Stimulated activated CD8-positive, alpha-beta memory T cell treated with anti-CD3 and anti-CD28 coated beads, Interleukin-15, amount 100 ng/mL, for 24 hours (primary cell): ENCODE measurements around the gene CST1.
"Not testable (repeated sequence)": the region's sequence is repeated elsewhere in the genome, so short reads cannot be mapped to it uniquely, and the experiment has no call there.

ENCODE experiments used
- DNase-seq: peaks from one replicate; pipeline ENCODE4 v3.0.0-alpha.2; 2020; ENCODE audit warnings: low read depth

Gene CST1

DNA sequence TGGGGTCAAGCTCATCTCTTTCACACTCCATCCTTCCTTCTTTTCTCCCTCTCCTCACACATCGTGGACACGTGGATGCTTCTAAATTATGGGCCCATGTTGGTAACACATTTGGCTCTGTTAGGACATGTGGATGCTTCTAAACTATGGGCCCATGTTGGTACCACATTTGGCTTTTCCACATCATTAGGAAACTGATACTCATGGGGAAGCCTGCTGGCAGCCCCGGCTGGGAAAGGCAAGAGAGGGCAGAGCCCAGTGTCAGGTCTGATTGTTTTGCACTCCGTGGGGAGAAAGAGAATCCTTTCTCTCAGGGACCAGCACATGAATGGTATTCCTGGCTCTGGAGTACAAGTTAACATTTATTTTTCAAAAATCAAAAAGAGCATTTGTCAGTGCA, 4.0 kb upstream of the CST1 start:
- DNase-seq: no peak

DNA sequence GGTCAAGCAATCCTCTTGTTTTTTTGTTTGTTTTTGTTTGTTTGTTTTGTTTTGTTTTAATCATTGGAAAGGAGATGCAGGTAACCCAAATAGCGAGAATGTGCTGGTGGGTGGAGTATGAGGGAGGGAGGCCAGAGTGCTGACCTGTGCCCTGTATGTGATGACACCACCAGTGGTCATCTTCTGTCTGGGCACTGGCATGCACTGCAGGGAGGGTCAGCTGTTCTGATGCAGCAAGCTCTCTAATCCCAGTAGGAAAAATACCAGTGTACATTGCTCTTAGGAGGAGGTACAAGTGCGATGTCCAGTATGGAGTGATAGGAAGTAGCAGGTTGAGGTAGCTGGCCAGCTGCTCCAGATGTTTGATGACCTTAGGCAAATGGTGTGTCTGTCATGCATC, 2.9 kb upstream of the CST1 start:
- no peak for DNase-seq

DNA sequence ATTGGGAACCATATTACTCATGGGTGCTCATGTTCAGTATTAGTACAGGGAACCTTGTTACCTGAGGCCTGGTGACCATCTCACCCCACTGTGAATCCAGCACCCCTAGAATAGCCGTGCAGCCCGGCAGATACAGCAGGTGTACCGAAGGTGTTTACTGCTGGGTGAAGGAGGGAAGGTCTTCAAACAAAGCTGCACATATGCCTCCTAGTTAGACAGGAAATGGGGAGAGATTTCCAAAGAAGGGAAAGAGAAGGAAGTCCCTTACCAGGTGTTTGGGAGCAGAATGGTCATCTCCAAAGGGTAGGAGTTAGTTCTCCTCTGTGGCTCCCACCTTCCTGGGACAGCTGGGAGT, 2.4 kb upstream of the CST1 start:
- no peak for DNase-seq

DNA sequence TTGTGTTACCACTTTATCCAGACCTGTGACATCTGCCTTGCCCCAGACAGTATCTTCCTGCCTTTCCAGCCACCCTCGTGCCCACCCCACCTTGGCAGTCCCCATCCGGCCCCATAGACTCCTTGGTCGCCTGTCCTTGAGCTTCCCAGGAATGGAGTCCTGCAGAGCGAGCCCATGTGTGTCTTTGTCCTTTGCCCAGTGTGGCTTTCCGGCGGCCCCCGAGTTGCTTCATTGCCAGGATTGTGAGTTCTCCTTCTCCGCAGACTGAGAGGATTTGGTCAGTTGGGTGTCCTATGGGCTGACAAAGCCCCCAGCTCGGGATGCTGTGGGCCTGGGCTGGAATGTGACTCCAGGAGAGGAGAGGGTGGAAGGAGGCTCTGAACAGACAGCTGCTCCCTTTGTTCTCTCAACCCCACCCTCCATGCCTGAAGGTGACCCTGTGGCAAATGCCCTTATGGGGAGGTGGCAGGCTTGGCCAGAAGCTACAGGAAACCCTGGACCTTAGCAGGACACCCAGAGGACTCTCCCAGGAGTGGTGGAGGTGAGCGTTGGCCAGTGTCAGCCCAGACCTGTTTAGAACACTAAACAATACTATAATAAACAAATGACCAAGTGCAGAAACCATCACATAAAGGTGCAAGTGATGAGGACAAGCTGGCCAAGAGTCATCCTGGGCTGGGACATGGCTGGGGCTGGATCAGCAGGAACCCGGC, 1.9 kb upstream of the CST1 start:
- DNase-seq: no peak

DNA sequence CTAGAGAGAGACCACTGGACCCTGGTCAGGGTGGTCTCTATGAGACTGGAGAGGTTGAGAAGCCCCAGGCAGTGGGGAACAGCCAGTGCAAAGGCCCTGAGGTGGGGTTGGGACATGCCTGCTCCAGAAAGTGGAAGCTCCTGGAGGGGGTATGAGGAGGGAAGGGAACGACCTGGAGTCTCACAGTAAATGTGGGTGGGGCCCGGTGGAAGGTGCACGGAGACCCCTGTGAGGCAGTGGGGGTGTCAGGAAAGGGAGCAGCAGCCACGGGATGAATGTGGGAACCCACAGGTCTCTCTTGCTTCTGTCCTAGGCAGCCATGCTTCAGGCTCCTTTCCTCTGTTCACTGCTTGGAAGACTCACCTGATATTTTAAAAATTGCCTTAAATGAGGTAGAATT, 1.3 kb upstream of the CST1 start:
- no peak for DNase-seq

DNA sequence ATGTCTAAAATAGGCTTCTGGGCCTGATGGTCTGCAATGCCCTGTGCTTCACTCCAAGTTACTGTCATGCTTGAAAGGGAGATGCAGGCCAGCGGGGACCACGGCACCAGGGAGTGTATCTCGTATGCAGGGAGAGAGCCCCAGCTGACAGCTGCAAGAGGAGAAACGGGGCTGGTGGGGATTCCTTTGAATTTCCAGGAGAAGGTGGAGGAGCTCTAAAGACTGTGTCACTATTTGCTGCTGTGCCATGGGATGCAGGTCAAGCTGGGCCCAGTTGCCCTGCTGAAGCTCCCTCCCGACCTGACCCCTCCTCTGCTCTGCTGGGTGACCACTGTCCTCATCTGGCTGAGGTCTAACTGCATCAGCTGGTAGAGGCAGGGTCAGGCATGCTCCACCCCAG, 989 bp downstream of the CST1 start:
- DNase-seq: no peak

DNA sequence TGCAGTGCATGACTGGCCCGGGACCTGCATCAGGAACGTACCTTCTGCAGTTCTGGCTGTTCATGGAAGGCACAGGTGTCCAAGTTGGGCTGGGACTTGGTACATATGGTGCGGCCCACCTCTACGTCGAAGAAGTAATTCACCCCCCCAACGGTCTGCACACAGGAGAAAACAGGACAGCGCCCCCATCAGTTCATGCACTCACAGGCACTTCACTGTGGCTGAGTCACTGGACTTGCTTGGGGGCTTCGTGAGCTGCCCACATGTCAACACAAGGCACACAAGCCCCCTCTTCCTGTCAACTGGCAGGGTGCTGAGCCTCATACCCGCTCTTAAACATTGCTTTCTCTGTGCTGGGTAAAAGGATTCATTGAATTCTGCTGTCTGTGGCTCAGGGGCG, 1.8 kb downstream of the CST1 start:
- DNase-seq: not testable (repeated sequence)

DNA sequence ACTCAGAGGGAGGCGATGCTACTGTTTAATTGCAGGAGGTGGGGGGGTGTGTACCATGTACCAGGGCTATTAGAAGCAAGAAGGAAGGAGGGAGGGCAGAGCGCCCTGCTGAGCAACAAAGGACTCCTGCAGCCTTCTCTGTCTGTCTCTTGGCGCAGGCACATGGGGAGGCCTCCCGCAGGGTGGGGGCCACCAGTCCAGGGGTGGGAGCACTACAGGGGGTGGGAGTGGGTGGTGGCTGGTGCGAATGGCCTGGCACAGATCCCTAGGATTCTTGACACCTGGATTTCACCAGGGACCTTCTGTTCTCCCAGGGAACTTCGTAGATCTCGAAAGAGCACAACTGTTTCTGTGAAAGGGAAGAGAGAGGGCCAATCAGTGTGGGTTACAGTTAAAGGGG, 3.2 kb downstream of the CST1 start:
- DNase-seq: not testable (repeated sequence)

DNA sequence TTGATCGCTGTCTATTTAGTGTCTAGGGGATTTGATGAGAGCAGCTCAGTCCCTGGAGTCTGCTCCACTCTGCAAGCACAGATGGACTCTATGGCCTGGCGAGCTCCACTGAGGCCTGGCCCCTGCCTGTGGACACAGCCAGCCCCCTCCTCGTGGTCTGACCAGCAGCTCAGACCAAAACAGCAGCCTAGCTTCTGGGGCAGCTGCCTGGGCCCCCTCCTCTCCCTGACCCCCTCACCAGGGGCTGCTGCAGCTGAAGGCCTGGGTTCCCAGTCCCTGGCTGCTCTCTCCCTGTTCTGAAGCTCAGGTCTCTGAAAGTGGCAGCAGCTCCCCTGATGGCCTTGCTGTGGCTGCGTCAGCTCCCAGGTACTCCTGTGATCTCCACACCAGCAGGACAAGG, 3.6 kb downstream of the CST1 start:
- DNase-seq: not testable (repeated sequence)

DNA sequence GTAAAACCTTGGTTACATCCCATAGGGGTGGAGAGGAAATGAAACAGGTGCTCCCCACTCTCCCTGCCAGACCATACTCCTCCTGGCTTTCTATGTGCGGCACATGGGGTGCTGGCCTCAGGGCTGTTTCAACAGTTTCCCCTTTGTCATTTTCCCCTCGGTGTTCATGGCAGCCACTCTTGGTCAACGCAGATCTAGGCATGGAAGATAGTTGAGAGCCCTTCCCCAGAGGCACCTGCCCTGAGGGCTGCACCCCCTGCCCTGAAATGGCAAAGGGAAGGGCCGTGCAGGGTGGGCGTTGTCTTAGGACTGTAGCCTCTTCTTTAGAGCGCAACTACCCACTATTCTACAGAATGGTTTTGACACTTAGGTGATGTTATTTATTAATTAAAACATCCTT, 4.4 kb downstream of the CST1 start:
- DNase-seq: no peak

DNA sequence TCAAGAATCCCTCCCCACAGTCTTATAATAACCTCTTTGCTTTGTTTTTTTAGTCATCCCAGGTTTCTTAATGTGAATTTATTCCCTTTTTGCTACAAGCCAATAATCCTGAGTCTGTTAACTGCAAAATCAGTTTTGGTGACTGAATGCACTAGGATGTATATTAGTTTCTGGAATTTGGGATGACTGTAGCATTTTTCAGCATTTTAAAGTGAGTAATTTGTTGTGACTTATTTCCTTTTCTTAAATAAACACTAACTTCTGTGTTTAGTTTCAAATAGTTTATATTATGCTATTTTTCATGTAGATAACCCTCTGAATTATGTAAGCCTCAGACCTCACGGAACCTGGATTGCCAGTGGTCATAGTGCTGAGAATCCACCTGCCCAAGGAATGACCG, 5.5 kb downstream of the CST1 start:
- no peak for DNase-seq

DNA sequence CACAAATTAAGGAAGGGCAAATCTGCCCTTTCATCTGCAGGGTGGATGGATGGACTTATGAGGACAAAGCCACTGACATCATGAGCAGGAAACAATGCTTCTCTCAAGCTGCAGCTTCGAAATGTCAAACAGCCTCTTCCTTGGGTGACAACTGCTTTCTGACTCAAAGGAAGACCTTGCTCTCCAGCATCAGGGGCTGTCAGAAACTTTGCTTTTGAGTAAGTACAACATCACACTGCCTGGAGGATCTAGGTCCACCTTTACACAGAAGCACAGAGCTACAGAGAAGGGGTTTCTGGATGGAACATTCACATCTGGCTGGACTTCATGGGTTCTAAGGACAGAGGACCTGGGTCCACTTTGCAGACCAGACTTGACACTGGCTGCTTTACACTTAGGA, 5.9 kb downstream of the CST1 start:
- DNase-seq: no peak

DNA sequence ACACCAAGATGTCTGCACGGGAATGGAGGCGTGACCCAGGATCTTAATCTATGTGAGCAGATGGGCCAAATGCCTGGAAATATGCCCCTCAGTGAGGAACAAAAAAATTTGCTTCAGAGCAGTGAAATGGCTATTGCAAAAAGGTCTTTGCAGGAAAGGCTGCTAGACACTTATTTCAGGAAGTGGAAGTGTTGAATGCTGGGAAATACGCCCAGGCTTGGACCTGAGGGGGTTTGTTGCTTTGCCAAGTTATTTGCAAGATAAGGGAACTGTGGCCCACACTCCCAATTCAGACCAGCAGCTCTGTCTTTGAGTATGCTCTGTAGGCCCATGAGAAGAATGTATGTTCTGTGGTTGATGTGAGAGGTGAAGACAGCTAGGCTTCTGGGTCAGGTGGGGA, 15.3 kb downstream of the CST1 start:
- not testable (repeated sequence) for DNase-seq

DNA sequence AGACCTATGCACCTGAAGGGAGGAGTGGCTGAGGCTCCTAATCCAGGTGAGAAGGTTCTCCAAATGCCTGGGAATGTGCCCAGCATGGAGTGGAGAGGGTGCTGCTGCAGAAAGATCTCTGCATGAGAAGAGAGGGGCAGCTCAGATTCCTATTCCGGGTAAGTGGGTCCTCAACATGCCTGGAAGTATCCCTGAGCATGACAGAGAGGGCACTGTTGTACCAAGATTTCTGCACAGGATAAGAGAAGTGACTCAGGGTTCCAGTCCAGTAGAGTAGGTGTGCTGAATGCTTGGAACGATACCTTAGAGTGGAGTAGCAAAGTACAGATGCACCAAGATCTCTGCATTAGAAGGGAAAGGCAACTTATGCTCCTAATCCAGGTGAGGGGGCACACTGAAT, 15.8 kb downstream of the CST1 start:
- not testable (repeated sequence) for DNase-seq

DNA sequence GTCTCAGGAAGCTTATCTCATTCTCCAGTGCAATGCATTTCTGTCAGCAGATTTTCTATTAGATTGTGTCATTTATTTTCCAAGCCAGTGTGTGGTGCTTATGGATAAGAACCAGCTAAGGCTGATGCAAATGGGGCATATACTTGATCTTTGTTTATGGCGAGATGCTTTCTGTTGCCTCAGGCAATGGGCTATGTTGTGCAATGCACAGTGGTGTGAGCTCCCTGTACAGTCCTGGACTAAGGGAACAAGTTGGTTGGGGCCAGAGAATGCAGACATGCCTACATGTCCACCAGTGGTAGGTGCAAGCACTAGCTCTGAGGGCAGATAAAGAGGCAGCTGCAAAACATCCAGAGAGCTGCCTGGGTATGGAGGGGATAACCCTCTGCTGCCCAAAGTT, 16.3 kb downstream of the CST1 start:
- not testable (repeated sequence) for DNase-seq

DNA sequence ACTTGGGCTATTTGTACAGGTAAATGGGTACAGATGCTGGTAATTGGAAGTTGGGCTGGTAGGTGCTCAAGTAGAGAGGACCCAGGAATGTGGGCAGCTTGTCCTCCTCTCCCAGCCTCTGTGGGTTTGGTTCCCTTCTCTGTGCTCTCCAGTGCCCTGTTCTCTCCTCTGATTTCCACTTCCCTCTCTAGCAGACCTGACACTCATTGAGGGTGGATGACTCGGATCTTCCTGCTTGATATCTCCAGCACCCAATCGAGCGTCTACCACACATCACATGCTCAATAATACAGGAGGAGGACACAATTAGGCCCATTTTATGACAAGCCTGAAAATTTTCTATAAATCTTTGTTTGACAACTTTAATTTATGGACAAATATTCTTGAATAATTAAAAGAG, 23.7 kb downstream of the CST1 start:
- no peak for DNase-seq

DNA sequence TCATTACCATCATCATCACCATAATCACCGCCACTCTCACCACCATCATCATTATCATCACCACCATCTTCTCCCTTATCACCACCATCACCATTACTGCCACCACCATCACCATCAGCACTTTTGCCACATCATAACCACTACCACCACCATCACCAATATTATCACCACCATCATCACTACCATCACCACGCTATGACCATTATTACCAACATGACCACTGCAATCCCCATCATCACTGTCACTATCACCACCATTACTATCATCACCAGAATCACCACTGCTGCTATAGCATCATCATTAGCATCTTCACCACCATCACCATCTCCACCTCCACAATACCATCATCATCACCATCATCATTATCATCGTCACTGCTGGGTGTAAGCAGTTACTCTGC, 25.6 kb downstream of the CST1 start:
- DNase-seq: no peak

DNA sequence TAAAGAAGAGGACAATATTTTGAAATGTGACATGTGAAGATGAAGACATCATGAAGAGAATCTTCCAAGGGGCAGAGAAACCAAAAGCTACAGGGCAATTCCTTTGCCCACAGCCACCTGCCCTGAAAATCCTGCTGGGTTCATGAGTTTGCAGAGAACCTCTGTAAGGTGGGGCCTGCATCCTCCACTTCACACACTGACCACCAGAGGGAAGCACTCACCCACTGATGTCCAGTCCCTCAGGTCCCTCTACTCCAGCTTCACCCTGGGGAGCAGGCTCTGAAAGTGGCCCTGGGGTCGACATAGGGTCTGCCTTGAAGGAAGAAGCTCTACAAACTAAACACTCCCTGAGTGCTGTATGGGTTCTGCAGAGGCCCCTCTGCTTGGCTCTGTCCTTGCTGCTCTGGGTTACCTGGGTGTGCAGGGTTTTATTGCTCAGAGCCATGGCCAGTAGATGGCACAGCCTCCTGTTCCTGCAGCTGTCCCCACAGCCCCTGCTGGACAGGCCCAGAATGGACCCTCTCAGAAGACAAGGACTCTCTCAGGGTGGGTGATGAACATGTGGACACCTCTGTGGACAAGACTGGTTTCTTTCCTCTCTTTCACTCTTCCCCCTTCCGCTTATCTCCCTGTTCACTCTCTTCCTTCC, 27.0 kb downstream of the CST1 start:
- DNase-seq: not testable (repeated sequence)

DNA sequence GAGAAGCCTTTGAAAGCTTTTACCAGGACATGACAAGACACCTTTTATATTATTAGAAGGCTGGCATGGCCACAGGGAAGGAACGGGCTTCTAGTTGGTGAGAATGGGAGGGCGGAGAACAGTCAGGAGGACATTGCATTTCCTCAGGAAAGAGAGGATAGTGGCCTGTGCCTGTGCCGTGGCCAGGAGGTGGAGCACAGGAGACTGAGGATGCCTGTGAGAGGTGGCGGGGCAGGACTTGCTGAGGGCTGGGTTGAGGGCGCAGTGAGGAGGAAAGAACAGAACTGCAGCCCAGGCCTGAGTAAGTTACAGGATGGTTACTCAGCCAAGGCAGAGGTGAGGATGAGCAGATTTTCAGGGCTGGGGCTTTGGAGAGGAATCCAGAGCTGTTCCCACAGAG, 27.9 kb downstream of the CST1 start:
- not testable (repeated sequence) for DNase-seq

DNA sequence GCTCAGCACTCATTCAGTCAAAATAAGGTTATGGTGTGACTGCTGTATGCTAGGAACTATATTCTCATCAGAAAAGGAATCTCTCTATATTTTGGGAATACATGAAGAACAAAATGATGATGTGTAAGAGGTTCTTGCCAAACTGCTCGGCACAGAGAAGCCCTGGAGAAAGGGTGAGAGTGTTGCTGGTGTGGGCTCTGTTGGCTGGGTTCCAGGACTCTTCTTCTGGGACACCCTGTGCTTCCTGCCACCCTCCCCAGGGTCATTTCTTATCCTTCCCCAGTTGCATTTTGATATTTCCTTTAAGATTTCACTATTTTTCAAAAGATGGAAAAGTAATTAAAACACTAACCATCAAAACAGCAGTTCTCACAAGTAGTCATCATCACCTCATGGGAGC, 28.8 kb downstream of the CST1 start:
- no peak for DNase-seq

DNA sequence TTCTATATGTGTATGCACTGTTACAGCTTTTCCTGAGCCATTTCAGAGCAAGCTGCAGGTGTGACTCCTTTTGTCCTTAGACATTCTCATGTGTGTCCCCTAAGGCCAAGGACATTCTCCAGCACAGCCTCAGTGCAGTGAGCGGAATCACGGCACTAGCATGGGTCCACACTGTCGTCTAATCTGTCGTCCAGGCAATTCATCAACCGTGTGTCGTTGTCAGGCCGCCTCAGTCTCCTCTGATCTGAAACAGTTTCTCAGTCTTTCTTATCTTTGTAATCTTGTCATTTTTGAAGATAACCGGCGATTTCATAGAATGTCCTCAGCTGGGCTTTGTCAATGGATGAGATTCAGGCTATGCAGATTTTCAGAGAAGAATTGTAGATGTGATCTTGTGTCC, 31.4 kb downstream of the CST1 start:
- DNase-seq: not testable (repeated sequence)

DNA sequence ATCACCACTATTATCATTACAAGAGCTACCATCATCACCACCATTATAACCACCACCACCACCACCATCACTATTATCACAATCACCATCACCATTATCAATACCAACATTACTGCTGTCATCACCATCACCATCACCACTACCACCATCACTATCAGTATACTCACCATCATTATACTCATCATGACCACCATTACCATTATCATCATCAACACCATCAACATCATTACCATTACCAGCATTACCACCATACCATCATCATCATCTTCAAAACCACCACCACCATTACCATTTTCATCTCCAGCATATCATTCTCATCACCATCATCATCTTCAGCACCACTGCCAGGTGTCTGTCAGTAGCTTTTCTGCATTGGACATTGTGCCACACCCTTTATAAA, 39.0 kb downstream of the CST1 start:
- DNase-seq: not testable (repeated sequence)

DNA sequence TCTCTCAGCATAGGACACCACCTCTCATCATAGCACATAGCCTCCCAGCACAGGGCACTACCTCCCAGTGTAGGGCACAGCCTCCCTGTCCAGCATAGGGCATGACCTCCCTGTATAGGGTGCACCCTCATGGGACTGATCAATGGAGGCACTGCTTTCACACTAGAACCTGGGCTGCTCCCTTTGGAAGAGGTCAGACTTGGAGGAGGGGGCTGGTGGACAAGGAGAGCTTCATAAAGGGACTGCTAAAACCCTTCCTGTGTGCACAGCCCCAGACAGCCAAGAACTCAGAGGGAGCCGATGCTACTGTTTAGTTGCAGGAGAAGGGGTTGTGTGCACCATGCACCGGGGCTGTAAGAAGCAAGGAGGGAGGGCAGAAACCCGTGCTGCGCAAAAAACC, 40.0 kb downstream of the CST1 start:
- no peak for DNase-seq

DNA sequence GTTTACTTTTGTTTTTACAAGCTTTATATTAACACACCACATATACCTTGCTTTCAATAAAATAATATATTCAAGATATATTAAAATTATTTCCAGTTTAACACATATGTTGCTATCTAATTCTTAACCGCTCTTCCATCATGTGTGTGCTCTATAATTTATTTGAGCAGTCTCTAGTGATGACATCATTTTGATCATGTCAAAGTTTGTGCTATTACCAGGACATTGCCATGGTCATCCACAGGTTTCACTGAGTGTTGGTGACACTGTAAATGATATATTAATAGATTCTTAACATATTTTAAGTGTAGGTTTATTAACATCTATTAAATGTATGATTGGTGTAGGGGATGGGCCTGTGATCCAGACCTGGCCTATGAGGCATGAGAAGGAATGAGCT, 44.8 kb downstream of the CST1 start:
- DNase-seq: no peak
